Pancreas (tissue), 10 donors: ENCODE results near the gene DENND4A. TPM values are rescaled to one million over a fixed set of nuclear protein-coding genes. Genes with fewer than 3 reads are reported as not detected.

Experiments
- ATAC-seq, 4 donors: fragments of 200-7000 bp; cut with Tn5 transposase; one replicate each; pipeline versions ENCODE4 v1.8.0 to v1.9.1; 2020; ENCODE audit warnings: mild to moderate bottlenecking in 4 of 4, moderate library complexity in 4 of 4
- DNase-seq, 6 donors: peaks; one replicate each; pipeline ENCODE4 v3.0.0-alpha.2; 2020
- FAIRE-seq: peaks from 2 replicates; lab custom pipeline; 2012; peaks lifted over from hg19 to GRCh38; lab: Jason Lieb, UNC
- H3K27ac ChIP-seq, 4 donors: fragments of 200-600 bp; sonication (generic); 1 replicate in 3 of 4; 2 replicates in 1 of 4; pipeline versions ENCODE4 v1.5.0 to v1.8.0; 2020
- H3K27me3 ChIP-seq, 4 donors: fragments of 200-600 bp; one replicate each; pipeline ENCODE4 v1.8.0; 2021
- H3K36me3 ChIP-seq, 3 donors: fragments of 200-600 bp; sonication (generic) in 1 of 3; one replicate each; pipeline versions ENCODE4 v1.5.0 to v1.8.0; 2020 to 2021
- H3K4me1 ChIP-seq, 3 donors: fragments of 200-600 bp; one replicate each; pipeline ENCODE4 v1.8.0; 2021
- H3K4me3 ChIP-seq, 4 donors: fragments of 200-600 bp; sonication (generic) in 2 of 4; one replicate each; pipeline versions ENCODE4 v1.5.0 to v1.8.0; 2020 to 2021
- H3K9me3 ChIP-seq, 4 donors: fragments of 200-600 bp; one replicate each; pipeline ENCODE4 v1.8.0; 2021
- WGBS, 2 donors: extraction: QIAGEN DNeasy Blood & Tissue Kit; methylation state at CpG; one replicate each; pipeline ENCODE4 v1.1.7; 2013; 5-methylcytosine and 5-hydroxymethylcytosine counted together
- intact Hi-C, 3 donors: fragments of 100-400 bp; cut with DNase I; formaldehyde crosslinking; loops; one replicate each; pipeline versions ENCODE4 v1.11.1 to v1.14.2; 2022
- polyA plus RNA-seq, 2 donors: library from polyadenylated mRNA; stranded (reverse); fragments of 200-250 nt; gene quantifications; one replicate each; pipeline ENCODE4 v1.2.3, GENCODE V29; 2013
- total RNA-seq, 6 donors: library from RNA; stranded (reverse); fragmentation: NEBNext Ultra II Directional in 4 of 6; extraction: Animal tissue kit (Norgen Biotek cat#: 25700) in 4 of 6; gene quantifications; one replicate each; pipeline versions ENCODE4 v1.2.1 to v1.2.4, GENCODE V29; 2021 to 2023
- TF ChIP-seq, protein P1 (sequence below), 4 donors: fragments of 200-600 bp; sonication (generic) in 3 of 4; IDR thresholded peaks; one replicate each; pipeline versions ENCODE4 v1.5.0 to v1.8.0; 2021; ENCODE audit warnings: antibody characterized with exemption in 4 of 4
- donor health status: healthy with polysubstance abuse.
- donor health status: DM: no; HTN: no; CAD: no; lungs with moderate emphysema.
- donor health status: DM: no; HTN: no; CAD: no.
- donor health status: control.
- donor health status: control.
- donor health status: Bipolar disorder and iron deficiency.
- donor health status: DM: yes; HTN: yes; CAD: no.
- donor health status: DM: no; HTN: no; CAD: no.
- donor health status: DM: no; HTN: no; CAD: no.
- donor health status: DM: yes; HTN: yes; CAD: no.

DENND4A gene
- total and polyA plus RNA-seq, 8 donors: 8.6 to 34.5 (median 26.5) TPM

DNA sequence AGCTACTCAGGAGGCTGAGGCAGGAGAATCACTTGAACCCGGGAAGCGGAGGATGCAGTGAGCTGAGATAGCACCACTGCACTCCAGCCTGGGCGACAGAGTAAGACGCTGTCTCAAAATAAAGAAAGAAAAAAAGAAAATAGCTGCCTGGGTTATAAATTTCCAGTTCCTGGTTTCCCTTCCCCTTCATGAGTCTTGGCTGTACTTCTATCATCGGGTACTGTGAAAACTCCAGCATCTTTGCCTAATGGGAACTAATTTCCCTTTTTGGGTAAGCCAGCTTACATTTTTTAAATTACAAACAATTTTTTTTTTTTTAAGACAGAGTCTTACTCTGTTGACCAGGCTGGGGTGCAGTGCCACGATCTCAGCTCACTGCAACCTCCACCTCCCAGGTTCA is 15.0 kb downstream of the DENND4A start:
- Histone ChIP-seq H3K4me3 (no peak overlapping the region), H3K27me3 (no peaks in the 10 kb centered on the region), H3K27ac (no peak overlapping the region), H3K9me3 (no peaks in the 10 kb centered on the region), H3K36me3 (no peaks in the 10 kb centered on the region), H3K4me1 (peaks cover 0 to 10% (median 0%) of the 10 kb centered on the region in 3 donors)
- FAIRE-seq (no peak), DNase-seq (no peak), ATAC-seq (peak in 1 of 4 donors; percentile 42)
- WGBS, 2 donors: 94 to 96% methylated on average over 6 of the region's 6 CpGs
- TF ChIP-seq, protein P1, sequence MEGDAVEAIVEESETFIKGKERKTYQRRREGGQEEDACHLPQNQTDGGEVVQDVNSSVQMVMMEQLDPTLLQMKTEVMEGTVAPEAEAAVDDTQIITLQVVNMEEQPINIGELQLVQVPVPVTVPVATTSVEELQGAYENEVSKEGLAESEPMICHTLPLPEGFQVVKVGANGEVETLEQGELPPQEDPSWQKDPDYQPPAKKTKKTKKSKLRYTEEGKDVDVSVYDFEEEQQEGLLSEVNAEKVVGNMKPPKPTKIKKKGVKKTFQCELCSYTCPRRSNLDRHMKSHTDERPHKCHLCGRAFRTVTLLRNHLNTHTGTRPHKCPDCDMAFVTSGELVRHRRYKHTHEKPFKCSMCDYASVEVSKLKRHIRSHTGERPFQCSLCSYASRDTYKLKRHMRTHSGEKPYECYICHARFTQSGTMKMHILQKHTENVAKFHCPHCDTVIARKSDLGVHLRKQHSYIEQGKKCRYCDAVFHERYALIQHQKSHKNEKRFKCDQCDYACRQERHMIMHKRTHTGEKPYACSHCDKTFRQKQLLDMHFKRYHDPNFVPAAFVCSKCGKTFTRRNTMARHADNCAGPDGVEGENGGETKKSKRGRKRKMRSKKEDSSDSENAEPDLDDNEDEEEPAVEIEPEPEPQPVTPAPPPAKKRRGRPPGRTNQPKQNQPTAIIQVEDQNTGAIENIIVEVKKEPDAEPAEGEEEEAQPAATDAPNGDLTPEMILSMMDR (IDR thresholded peaks at IDR 0.05): no peak
- intact Hi-C loops: no loop called here

DNA sequence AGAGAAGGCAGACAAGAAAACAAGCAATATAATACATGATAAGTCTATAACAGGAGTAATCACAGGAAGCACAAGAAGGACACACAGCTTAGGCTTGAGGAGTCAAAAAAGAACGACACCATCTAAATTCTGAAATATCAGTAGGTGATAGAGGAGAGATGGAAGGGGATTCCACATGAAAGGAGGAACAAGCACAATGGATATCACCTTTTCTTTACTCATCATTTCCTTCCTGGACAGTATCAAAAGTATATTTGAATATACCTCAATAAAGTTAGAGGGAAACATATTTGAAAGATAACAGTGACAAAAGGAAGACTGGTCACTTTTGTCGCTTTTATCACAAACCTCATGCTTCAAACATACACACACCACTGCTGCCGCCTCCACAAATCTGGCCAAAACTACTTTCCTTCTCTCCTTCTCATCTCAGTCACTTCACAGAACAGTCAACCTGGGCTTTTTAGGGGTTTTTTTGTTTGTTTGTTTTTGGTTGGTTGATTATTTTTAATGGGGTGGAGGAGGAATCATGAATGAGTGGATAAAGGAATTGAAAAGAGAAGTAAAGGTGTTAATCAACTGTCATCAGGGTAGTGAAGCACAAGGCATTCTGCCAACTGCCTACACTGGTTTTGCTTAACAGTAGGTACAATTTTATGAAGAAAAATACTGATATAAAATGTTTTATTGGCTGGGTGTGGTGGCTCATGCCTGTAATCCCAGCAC is 18.5 kb downstream of the DENND4A start:
- FAIRE-seq: no peak
- Histone ChIP-seq H3K36me3 (no peaks in the 10 kb centered on the region), H3K4me3 (no peak overlapping the region), H3K27ac (no peak overlapping the region), H3K4me1 (peaks cover 12 to 16% (median 14%) of the 10 kb centered on the region in 3 donors), H3K9me3 (no peaks in the 10 kb centered on the region), H3K27me3 (no peaks in the 10 kb centered on the region)
- TF ChIP-seq, protein P1 (IDR thresholded peaks at IDR 0.05): no peak
- no peak for DNase-seq
- ATAC-seq: peak in 1 of 4 donors; percentile 28
- intact Hi-C loops: no loop called here
- 88 to 89% methylated on average over 3 of the region's 3 CpGs for WGBS, 2 donors

DNA sequence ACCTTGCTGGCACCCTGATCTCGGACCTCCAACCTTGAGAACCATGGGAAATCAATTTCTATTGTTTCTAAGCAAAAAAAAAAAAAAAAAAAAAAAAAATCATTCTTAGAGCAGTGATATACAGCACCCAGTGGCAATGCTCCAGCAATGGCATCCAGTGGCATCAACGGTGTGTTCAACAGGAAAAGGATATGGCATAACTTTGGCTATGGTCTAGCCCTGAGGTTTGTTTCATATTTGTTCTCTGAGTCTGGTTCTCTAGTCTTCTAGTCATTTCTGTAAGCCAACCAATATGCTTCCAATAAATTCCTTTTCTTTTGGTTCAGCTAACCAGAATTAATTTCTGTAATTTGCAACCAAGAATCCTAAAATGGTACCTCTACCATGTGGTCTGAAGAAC is 19.2 kb downstream of the DENND4A start:
- TF ChIP-seq, protein P1 (IDR thresholded peaks at IDR 0.05): no peak
- peak in 1 of 4 donors; percentile 24 for ATAC-seq

DNA sequence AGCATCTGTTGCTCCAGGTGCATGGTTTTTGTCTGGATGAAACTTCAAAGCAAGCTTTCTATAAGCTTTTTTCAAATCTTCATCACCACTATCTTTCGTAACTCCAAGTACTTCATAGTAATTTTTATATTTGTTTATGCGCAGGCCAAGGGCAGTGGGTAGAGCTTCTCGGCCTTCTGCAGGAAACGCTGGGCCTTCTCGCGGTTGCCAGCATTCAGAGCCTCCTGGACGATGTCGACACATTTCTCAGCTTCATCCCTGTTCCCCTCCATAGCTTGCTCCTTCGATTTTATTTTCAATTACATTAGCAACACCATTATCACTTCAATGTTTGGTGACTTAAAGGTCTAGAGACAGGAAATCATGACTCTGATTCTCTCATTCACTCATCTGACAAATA is 20.2 kb downstream of the DENND4A start:
- no peaks in the 10 kb centered on the region for H3K9me3 ChIP-seq
- ATAC-seq (no peak), DNase-seq (no peak), FAIRE-seq (no peak)
- H3K4me3 ChIP-seq: no peak overlapping the region
- 63 to 83% methylated on average over 9 of the region's 9 CpGs for WGBS, 2 donors
- no peaks in the 10 kb centered on the region for H3K27me3 ChIP-seq
- no peaks in the 10 kb centered on the region for H3K36me3 ChIP-seq
- no peak overlapping the region for H3K27ac ChIP-seq
- peaks cover 15 to 22% (median 22%) of the 10 kb centered on the region in 3 donors for H3K4me1 ChIP-seq
- TF ChIP-seq, protein P1 (IDR thresholded peaks at IDR 0.05): no peak
- intact Hi-C loops: no loop called here

More for the DNA sequence above, 19.2 kb downstream of the DENND4A start:
- DNase-seq (no peak), FAIRE-seq (no peak)
- intact Hi-C loops: no loop called here
- no peak overlapping the region for H3K4me3 ChIP-seq
- 71 to 72% methylated on average over 2 of the region's 2 CpGs for WGBS, 2 donors
- H3K4me1 ChIP-seq: peaks cover 12 to 16% (median 14%) of the 10 kb centered on the region in 3 donors
- H3K27ac ChIP-seq: no peak overlapping the region
- no peaks in the 10 kb centered on the region for H3K36me3 ChIP-seq
- H3K27me3 ChIP-seq: no peaks in the 10 kb centered on the region
- H3K9me3 ChIP-seq: no peaks in the 10 kb centered on the region

DNA sequence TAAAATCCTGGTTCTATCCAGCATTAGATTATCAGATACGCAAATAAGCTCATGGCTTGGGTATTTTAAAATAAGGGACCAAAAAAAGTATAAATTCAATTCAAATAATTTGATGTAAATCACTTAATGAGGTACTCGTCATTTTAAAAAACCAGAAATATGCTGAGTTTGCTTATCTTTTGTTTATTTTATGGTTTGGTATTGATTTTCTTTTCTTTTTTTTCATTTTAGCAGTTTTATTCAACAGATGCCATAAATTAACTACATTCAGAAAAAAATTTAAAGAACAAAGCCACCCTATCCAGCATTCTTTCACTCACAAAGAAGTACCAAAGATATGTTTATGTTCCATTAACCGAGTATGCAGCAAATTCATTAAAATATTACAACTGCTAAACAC is 22.6 kb downstream of the DENND4A start:
- Histone ChIP-seq H3K36me3 (no peaks in the 10 kb centered on the region), H3K27me3 (no peaks in the 10 kb centered on the region), H3K27ac (no peak overlapping the region), H3K4me3 (no peak overlapping the region), H3K4me1 (peaks cover 23 to 28% (median 27%) of the 10 kb centered on the region in 3 donors), H3K9me3 (no peaks in the 10 kb centered on the region)
- FAIRE-seq (no peak), DNase-seq (no peak), ATAC-seq (no peak)
- intact Hi-C loops: loop anchor here in 1 of 3 donors (10.0 kb wide), 1 partner anchor 55 kb away; no protein-coding TSS in a partner anchor
- 30 to 34% methylated on average over 3 of the region's 3 CpGs for WGBS, 2 donors
- TF ChIP-seq, protein P1 (IDR thresholded peaks at IDR 0.05): no peak
